ENCODE results near the gene HIBCH. TPM values are rescaled to one million over a fixed set of nuclear protein-coding genes. Genes with fewer than 3 reads are reported as not detected.

HIBCH gene
- polyA plus RNA-seq, 1 donor (not counting 4 experiments of a cell fraction or from before 2014, with no cell fraction given) = 19.4 TPM

DNA sequence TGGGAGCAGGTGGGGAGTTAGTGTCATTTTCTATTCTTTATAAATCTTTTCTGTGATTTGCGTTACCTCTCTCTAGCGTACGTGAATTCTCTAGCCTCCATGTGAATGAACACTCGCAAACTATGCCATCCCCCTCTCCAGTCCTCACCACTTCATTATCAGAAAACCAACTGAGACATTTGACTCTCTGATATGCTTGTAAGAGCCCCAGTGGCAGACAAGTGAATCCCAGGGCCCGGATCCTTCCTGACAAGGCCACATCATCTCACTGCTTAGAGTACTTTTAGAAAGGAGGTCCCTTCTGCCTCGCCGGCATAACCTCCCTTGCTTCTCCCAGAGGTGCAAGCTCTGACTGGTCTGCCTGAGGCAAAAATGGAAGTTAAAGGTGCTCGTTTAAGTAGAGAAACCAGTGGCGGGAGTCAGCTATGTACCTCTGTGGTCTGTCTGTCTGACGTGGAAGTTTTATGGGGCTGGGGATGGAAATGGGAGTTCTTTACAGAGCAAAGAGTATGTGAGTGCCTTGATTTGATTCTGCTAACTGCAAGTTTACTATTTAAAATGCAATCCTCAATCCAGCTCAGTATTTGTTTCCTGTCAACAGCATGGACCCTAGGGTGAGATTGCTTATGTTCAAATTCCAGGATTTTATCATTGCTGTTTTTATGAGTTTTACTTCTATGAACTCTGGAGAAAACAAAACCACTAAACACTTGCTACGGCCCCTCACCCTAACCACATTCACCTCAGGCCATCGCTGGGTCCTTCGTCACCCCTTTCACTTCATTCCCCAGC, 142.2 kb downstream of the HIBCH start:
- H3K9ac ChIP-seq (ENCODE audit: control insufficient read depth, extremely low read depth, insufficient read depth, low read length) = no peak overlapping the region
- no peaks in the 10 kb centered on the region for H4K20me1 ChIP-seq (ENCODE audit: control insufficient read depth, extremely low read depth, insufficient read depth, low read length)
- H3K9me3 ChIP-seq (ENCODE audit: control insufficient read depth, low read depth, low read length) = peaks cover 1% of the 10 kb centered on the region
- H3K4me1 ChIP-seq (ENCODE audit: control insufficient read depth, extremely low read depth, insufficient read depth, low read length) = peaks cover 3% of the 10 kb centered on the region
- H3K4me3 ChIP-seq (ENCODE audit: control insufficient read depth in 2 of 3, extremely low read depth in 1 of 3, insufficient read depth in 2 of 3, low read depth in 1 of 3, low read length in 3 of 3) = no peak overlapping the region
- no peak overlapping the region for H2AFZ ChIP-seq (ENCODE audit: control insufficient read depth, low read length)
- H3K4me2 ChIP-seq (ENCODE audit: control insufficient read depth, extremely low read depth, insufficient read depth, low read depth, low read length) = no peak overlapping the region
- no peak overlapping the region for H3K27ac ChIP-seq (ENCODE audit: control insufficient read depth, insufficient read depth, low read length)
- DNase-seq (ENCODE audit: low read depth, low spot score) (no peak), FAIRE-seq (no peak)
- H3K27me3 ChIP-seq (ENCODE audit: control insufficient read depth, extremely low read depth, insufficient read depth, low read length) = no peaks in the 10 kb centered on the region
- no peaks in the 10 kb centered on the region for H3K79me2 ChIP-seq (ENCODE audit: control insufficient read depth, insufficient read depth, low read length)
- TF ChIP-seq CTCF (optimal IDR thresholded peaks at IDR 0.05 in 1 of 3, IDR thresholded peaks at IDR 0.05 in 1 of 3, conservative IDR thresholded peaks at IDR 0.05 in 1 of 3; ENCODE audit: extremely low read depth in 1 of 3, insufficient read depth in 2 of 3, low read length in 3 of 3) (no peak), EZH2 (IDR thresholded peaks at IDR 0.05; ENCODE audit: low read length) (no peak)
- H3K36me3 ChIP-seq (ENCODE audit: control insufficient read depth in 2 of 2, extremely low read depth in 1 of 2, insufficient read depth in 2 of 2, low read length in 2 of 2) = no peaks in the 10 kb centered on the region
- no peaks in the 10 kb centered on the region for H3K9me1 ChIP-seq (ENCODE audit: control insufficient read depth, extremely low read depth, insufficient read depth, low read length)
- dilution Hi-C loops (cut with MboI; ENCODE audit: extremely low pct_ligation_motif_present, low sequenced_read_pairs) = no loop called here

DNA sequence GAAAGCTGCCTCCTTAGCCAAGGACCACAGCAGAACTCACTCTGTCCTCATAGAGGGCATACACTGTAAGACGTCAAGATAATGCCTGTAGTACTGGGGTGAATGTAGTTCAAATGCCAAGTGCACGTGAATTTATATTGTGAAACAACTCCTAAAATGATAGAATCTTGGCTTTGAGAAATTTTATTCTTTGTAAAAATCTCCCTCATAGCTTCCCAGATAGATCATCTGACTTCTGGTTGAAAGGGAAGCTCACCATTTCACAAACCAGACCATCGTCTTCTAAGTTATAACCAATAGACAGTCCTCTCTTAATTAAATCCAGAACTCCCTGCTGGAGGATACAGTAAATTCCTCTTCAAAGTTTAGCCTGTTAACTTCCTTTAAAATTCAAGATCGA, 146.2 kb downstream of the HIBCH start:
- Histone ChIP-seq H3K79me2 (ENCODE audit: control insufficient read depth, insufficient read depth, low read length) (no peaks in the 10 kb centered on the region), H2AFZ (ENCODE audit: control insufficient read depth, low read length) (no peak overlapping the region), H3K27me3 (ENCODE audit: control insufficient read depth, extremely low read depth, insufficient read depth, low read length) (no peaks in the 10 kb centered on the region), H3K27ac (ENCODE audit: control insufficient read depth, insufficient read depth, low read length) (no peak overlapping the region), H3K4me1 (ENCODE audit: control insufficient read depth, extremely low read depth, insufficient read depth, low read length) (no peaks in the 10 kb centered on the region), H3K4me3 (ENCODE audit: control insufficient read depth in 2 of 3, extremely low read depth in 1 of 3, insufficient read depth in 2 of 3, low read depth in 1 of 3, low read length in 3 of 3) (no peak overlapping the region), H3K36me3 (ENCODE audit: control insufficient read depth in 2 of 2, extremely low read depth in 1 of 2, insufficient read depth in 2 of 2, low read length in 2 of 2) (no peaks in the 10 kb centered on the region), H3K9me3 (ENCODE audit: control insufficient read depth, low read depth, low read length) (peaks cover 1% of the 10 kb centered on the region), H3K9ac (ENCODE audit: control insufficient read depth, extremely low read depth, insufficient read depth, low read length) (no peak overlapping the region), H3K4me2 (ENCODE audit: control insufficient read depth, extremely low read depth, insufficient read depth, low read depth, low read length) (no peak overlapping the region), H4K20me1 (ENCODE audit: control insufficient read depth, extremely low read depth, insufficient read depth, low read length) (no peaks in the 10 kb centered on the region), H3K9me1 (ENCODE audit: control insufficient read depth, extremely low read depth, insufficient read depth, low read length) (no peaks in the 10 kb centered on the region)
- DNase-seq (ENCODE audit: low read depth, low spot score) (no peak), FAIRE-seq (no peak)
- dilution Hi-C loops (cut with MboI; ENCODE audit: extremely low pct_ligation_motif_present, low sequenced_read_pairs) = no loop called here
- no peak for TF ChIP-seq EZH2 (IDR thresholded peaks at IDR 0.05; ENCODE audit: low read length)
- TF ChIP-seq CTCF (optimal IDR thresholded peaks at IDR 0.05 in 1 of 3, IDR thresholded peaks at IDR 0.05 in 1 of 3, conservative IDR thresholded peaks at IDR 0.05 in 1 of 3; ENCODE audit: extremely low read depth in 1 of 3, insufficient read depth in 2 of 3, low read length in 3 of 3) = no peak
